DMS 273 (cell line): ENCODE data around the gene CCER1.

ENCODE experiments used
- DNase-seq: peaks from one replicate; lab custom pipeline; 2025; ENCODE audit not compliant: unreplicated experiment; lab: John Stamatoyannopoulos, UW

CCER1 gene

DNA sequence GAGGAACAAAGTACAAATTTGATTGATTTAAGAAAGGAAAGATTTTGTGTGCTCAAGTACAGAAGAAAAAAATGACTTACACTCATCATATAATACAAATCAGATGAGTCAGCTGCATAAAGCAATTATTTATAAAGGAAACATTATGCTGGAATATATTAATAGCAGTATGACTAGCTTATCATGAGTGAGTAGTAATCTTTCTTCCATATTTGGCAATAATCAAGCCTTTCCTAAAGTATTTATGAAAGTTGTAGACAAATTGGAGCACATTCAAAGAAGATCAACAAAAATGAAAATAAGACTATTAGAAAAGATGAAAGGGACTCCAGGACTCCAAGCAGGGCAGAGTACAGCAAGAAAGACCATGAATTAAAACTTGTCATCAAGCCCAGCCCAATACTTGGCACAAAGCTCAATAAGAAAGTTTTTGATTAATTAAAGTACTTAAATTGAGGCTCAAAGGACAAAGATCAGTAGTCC is 32.8 kb downstream of the CCER1 start:
- DNase-seq: no peak

DNA sequence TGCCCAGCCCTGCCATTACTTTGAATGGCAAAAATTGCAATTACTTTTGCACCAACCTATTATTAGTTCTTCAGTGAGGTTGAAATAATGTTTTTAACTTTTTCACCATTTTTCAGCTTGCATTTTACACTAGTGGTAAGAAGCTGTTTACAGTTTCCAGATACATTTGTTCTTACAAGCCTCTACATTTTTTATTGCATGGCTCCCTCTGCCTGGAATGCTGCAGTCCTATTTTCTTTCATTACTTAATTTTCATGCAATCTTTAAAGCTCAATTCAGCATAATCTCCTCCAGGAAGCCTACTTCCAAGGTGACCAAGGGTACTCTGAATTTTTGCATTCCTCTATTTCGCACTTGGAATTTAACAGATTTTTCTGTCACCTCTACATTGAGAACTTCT is 33.4 kb downstream of the CCER1 start:
- DNase-seq: no peak

DNA sequence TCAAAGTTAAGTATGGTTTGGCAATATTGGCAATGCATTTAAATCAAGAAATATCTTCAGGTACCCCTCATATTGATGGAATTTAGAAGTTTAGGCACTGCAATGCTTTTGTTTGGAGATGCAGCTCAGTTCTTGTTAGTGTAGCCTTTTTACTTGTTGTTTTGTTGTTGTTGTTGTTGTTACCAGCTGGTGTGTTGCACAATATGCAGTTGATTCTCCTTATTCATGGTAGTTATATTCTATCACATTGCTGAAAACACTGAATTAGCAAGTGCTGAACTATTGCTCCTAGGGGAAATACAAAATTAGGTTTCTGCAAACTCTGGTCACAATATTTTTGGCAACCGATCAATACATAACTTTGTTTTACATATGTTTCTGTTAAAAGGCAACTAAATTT is 34.8 kb downstream of the CCER1 start:
- no peak for DNase-seq

DNA sequence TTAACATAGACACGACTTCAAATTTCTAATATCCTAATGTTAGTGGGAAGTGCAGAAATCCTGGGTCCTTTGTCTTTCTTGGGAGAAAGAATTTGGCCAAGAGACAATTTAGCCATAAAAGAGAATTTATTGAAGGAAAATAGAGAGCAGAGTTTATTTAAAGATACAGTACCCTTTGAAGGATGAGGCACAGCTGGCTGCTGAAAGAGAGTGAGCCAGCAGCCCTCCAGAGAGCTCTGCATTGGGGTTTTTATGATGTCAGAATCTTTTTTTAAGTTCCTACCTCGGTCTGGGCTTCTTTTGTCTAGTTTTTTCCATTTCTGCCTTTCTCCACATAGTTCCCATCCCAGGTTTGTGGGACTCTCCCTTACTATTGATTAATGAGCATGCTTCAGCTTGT is 37.5 kb downstream of the CCER1 start:
- DNase-seq: no peak

DNA sequence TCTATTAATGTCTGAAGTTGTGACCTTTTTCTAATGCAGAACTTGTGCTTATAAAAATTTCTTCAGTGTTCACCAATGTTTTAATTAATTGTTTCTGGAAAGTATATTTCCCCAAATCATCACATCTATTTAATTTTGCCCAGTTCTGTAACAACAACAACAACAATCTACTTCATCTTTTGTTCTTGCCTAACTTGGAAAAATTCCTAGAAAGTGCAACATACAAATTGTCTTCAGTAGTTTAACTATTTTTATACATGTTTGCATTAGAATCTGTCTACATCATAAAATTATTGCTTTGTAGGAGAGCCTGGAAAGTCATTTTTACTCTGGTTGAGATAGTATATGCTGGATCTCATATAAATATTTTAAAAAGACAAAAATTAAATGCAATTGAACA is 38.5 kb downstream of the CCER1 start:
- no peak for DNase-seq

DNA sequence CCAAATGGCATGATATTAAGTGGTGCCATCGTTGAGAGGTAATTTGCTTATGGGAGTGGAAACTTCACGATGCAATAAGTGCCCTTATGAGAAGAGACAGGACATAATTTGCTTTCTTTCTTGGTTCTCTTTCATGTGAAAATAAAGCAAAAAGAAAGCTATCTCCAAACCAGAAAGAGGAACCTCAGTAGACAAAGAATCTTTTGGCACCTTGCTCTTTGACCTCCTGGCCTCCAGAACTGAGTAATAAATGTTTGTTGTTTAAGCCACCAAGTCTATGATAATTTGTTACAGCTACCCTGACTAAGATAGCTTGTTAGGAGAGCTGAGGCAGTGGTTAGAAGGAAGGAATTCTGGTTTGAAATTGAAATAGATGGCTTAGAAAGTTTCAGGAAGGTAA is 39.6 kb downstream of the CCER1 start:
- no peak for DNase-seq

DNA sequence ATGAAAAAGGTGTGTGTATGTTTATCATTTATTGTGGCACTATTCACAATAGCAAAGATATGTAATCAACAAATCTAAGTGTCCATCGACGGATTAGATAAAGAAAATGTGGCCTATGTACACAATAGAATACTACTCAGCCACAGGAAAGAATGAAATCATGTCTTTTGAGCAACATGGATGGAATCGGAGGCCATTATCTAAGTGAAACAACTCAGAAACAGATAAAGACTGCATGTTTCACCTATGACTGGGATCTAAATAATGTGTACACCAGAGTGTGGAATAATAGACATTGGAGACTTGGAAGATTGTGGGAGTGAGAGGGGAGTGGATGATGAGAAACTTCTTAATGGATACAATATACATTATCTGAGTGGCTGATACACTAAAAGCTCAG is 44.0 kb downstream of the CCER1 start:
- DNase-seq: no peak

DNA sequence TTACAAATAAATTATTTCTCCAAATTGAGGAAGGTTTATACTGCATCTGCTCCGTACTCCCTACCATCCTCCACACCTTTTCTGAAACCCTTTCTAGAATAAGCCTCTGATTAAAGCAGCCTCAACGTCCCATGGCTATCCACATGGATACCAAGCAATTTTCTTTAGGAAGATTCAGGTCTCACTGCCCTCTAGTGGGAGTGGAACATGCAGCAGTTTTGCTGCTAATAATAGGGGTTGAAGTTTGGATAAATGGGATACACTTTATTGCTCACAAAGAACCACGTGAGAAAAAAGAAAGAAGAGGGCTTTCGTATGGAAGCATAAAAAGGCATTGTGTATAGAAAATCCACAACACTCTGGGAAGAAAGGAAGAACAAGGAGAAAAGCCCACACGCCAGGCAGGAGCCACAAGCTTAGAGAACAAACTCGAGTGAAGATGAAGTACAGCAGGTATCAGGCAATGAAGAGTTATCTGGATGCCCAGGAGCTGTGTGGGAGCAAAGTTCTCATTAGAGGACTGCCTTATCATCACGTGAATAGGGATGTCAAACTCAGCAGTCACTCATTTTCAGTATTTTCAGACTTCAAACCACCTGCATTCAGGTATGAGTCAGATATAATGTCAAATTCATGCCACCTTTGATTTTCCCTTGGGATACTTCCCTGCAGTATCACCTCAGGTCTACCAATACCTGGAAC is 45.8 kb downstream of the CCER1 start:
- DNase-seq: peak; percentile 73

DNA sequence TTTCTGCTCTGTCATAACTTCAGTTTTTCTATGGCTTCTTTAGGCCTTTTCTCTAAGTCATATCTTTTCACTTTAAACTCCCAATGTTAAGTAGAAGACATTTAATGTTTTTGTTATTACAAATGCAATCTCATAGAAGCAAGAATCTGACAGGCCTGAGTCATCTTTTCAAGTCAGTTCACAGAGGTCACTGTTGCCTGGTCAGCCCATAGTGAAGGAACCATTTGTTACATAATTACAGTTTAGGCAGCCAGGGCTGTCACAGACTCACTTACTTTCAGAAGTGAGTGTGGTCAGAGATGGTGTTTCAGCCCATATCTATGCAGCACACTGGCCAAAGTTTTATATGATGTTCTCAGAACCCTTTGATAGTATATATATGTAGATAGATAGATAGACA is 46.5 kb downstream of the CCER1 start:
- DNase-seq: no peak

DNA sequence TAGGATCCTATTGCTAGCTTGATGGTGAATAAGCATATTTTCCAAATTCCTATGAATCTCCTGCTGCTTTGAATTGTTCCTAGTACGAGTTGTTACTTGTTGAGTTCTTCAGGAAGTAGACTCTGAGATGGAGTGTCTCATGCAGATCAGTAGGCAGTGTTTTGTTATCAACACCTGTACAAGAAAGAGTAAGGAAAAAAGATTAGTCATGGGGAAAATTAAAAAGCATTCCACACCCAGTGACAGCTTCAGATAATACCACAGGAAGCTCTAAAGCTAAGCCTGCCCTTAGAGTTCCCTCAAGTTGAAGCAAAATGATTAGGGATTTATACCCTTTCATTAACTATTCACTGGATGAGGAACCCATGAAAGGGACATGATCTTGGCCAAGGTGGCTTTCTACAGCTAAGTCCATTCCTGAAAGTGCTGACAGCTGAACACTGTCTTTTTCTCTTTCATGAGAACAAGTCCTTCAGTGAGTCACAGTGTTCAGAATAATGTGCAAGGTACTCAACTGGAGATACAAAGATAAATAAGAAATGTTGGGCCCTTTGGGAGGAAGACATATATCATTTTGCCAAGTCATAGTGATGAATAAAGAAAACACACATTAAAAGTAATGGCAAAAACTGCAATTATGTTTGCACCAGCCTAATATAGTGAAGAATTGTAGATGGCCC is 49.1 kb downstream of the CCER1 start:
- DNase-seq: no peak

DNA sequence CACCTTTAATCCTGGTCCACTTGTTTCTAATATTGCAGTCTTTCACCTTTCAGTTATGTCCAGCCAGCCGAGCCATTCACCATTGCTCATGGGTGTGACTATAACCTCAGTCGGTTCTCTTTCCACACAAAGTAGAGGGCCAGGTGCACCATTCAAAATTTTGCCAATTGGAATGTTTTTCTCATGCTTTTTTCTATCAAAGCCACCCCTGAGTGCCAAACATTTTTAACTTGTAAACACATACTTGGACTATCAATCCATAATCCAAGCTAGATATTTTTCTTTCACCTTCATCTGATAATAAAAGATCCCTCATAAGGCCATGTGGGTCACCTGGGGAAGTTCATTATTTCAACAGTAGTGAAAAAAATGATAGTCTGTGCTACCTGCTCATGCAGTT is 52.4 kb downstream of the CCER1 start:
- DNase-seq: no peak
